AG09319 (cell line): ENCODE data around the gene PLXDC2.

Experiments used
- DNase-seq: peaks from one replicate; pipeline ENCODE4 v3.0.0-alpha.2; 2010; ENCODE audit warnings: low read depth; ENCODE audit errors: extremely low read depth
- TF ChIP-seq, protein P1 (sequence below): IDR thresholded peaks from 2 replicates; pipeline ENCODE4 v1.5.1; 2011; ENCODE audit warnings: low read depth, mild to moderate bottlenecking, inconsistent platforms, low read length, moderate library complexity

PLXDC2 gene

DNA sequence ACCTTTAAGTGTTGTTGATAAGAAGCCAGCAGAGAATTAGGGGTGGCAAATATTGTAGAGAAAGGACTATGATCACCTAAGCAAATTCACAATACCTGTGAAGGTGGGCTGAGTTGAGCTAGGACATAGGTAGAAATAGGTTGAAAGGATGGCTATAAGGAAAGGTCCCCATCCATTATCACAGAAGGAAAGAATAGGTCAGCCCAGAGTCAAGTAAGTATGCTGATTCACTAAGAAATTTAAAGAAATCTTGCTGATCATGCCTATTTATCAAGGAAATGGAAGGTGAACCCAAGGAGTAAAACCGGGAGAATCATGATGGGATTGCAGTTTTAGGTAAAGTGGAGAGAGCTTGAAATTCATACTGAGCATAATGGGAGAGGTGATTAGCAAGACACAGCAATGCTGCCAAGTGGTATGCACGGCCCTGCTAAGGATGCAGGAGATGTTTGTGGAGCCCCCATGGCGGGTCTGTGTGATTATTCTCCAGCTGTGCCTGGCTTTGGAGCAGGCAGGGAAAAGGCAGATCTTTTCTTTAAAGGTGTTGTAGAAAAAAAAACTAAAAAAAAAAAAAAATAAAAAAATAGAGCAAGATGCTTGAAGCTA, 399.4 kb downstream of the PLXDC2 start:
- DNase-seq = no peak
- TF ChIP-seq, protein P1, sequence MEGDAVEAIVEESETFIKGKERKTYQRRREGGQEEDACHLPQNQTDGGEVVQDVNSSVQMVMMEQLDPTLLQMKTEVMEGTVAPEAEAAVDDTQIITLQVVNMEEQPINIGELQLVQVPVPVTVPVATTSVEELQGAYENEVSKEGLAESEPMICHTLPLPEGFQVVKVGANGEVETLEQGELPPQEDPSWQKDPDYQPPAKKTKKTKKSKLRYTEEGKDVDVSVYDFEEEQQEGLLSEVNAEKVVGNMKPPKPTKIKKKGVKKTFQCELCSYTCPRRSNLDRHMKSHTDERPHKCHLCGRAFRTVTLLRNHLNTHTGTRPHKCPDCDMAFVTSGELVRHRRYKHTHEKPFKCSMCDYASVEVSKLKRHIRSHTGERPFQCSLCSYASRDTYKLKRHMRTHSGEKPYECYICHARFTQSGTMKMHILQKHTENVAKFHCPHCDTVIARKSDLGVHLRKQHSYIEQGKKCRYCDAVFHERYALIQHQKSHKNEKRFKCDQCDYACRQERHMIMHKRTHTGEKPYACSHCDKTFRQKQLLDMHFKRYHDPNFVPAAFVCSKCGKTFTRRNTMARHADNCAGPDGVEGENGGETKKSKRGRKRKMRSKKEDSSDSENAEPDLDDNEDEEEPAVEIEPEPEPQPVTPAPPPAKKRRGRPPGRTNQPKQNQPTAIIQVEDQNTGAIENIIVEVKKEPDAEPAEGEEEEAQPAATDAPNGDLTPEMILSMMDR = no peak

DNA sequence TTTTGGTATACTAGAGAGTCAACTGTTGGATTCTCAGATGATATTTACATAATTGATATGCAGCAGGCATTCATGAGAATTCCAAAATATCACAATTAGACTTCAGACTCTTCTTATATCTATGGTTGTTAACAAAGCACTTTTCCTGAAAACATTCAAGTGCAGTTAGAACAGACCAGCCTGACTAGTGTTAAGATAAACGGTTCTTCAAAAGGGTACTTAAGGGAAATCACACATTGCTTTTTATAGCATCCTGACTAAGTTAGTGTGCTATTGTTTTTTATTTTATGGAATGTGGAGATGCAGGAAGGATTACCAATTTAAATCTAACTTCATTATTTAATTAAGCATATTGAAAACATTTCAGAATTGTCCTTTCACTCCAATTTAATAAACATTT, 405.1 kb downstream of the PLXDC2 start:
- TF ChIP-seq, protein P1 = no peak
- no peak for DNase-seq

DNA sequence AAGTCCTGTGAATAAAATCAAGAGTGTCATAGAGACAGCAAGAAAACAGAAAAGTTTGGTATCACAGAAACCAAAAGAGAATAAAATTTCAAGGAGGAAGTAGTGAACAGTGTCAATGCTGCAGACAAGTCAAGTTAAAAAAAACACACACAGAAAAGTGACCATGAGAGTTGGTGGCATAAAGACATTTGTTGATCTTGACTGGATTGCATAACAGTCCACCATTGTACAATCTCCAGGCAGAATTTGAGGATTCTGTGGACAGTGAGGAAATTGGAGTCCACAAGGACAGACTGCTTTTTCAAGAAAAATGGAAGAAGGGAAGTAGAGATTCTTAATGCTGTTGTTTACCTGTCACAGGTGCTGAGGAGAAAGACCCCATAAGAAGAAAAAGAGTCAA, 412.5 kb downstream of the PLXDC2 start:
- TF ChIP-seq, protein P1 = no peak
- no peak for DNase-seq

DNA sequence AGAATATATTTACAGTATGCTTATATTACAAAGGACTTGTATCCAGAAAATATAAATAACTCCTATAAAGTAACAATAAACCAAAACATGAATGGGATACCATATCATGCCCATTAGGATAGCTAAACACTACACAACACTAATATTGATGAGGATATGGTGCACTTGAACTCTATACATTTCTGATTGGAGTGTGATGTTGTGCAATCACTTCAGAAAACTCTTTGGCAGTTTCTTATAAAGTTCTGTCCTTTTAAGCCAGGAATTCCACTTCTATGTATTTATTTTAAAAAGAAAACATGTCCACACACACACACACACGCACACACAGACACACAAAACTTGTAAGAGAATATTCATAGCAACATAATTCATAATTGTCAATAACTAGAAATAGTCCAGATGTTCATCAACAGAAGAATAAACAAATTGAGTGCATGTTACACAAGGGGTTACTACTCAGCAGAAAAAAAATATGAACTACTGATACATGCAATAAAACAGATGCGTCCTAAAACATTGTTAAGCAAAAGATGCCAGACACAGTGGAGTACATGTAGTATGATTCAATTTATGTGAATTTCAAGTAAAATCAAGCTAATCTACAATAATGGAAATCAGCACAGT, 416.0 kb downstream of the PLXDC2 start:
- DNase-seq = no peak
- TF ChIP-seq, protein P1 = no peak

DNA sequence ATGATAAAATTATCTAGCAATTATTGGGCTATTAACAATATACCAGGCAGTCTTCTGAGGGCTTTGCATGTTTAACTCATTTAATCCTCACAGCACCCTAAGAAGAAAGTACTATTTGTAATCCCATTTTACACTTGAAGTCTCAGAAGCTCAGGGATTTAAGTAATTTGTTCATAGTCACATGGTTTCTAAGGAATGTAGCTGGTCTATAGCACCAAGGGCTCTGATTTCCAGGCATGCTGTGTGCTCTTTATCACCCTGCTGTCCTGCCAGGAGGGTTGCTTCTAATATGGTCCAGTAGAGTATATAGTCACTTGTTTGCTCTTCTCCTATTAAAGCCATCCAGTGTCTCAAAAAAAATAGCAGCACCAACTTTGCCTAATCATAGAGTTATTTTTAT, 417.2 kb downstream of the PLXDC2 start:
- no peak for DNase-seq
- TF ChIP-seq, protein P1 = no peak

DNA sequence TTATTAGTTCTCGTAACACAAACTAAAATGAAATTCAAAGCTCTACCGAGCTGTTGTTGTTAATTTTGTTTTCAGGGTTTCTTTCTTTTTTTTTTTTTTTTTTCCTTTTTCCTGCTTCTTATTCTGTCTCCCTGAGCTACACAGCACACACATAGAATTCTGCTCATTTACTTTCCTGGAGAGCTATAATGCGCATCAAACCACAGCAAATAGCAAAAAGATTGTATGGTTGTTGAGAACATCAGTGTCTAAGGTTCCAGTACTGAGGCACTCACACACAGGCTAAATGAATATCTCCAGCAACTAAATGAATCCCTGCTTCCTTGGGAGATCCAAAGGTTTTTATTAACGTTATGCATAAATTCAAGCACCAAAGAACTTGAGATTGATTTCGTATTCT, 418.3 kb downstream of the PLXDC2 start:
- DNase-seq = no peak
- TF ChIP-seq, protein P1 = no peak

DNA sequence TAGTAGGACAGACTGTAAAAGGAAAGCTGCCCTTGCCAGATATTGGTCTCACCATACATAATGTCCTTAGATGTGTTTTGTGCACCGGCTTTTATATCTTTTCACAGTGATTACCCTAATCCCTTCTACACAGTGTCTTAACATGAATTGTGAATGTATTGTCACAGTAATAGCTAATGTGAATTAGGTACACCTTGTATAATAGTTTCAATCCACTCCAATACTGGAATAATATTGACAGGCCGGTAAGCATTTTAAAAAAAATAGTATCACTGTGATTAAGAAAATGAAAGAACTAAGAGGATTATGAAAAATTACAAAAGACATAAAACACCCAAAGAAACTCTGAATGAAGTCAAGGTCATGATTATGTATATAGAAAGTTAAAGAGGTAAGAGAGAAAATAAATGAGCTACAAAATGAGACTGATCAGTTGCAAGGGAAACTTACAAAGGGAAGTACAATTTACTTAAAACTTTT, 420.9 kb downstream of the PLXDC2 start:
- no peak for DNase-seq
- TF ChIP-seq, protein P1 = no peak
